WTC11 (cell line): ENCODE results near the gene GPLD1. TPM values are rescaled to one million over a fixed set of nuclear protein-coding genes. Genes with fewer than 3 reads are reported as not detected.
"Not testable (repeated sequence)": the region's sequence is repeated elsewhere in the genome, so short reads cannot be mapped to it uniquely, and the experiment has no call there.

Experiments
- ATAC-seq: fragments of 200-7000 bp; cut with Tn5 transposase; 2 replicates; pipeline ENCODE4 v1.10.0; 2021; ENCODE audit warnings: mild to moderate bottlenecking, moderate library complexity
- CTCF ChIA-PET: fragments of 300-600 bp; sonication (Branson Sonifier 250); formaldehyde crosslinking; loops from one replicate; lab custom pipeline; 2021; ENCODE audit warnings: antibody characterized with exemption; lab: Charles Lee
- POLR2A ChIA-PET: fragments of 350-600 bp; sonication (Branson Sonifier 250); formaldehyde crosslinking; loops from one replicate; lab custom pipeline; 2021; ENCODE audit warnings: antibody characterized with exemption; lab: Charles Lee
- DNase-seq: peaks from one replicate; pipeline ENCODE4 v3.0.0; 2021; ENCODE audit warnings: low spot score
- H3K27ac Mint-ChIP-seq: 2 replicates; pipeline ENCODE4 v1.8.0; 2021; ENCODE audit warnings: mixed read lengths
- H3K27me3 Mint-ChIP-seq: 2 replicates; pipeline ENCODE4 v1.8.0; 2021; ENCODE audit warnings: low read depth, mild to moderate bottlenecking, moderate library complexity, mixed read lengths
- H3K36me3 Mint-ChIP-seq: 2 replicates; pipeline ENCODE4 v1.8.0; 2021; ENCODE audit warnings: mixed read lengths
- H3K4me1 Mint-ChIP-seq: 2 replicates; pipeline ENCODE4 v1.8.0; 2022; ENCODE audit warnings: mixed read lengths
- H3K4me3 Mint-ChIP-seq: 2 replicates; pipeline ENCODE4 v1.8.0; 2021; ENCODE audit warnings: mild to moderate bottlenecking, moderate library complexity, mixed read lengths
- H3K9me3 Mint-ChIP-seq: 2 replicates; pipeline ENCODE4 v1.8.0; 2021; ENCODE audit warnings: mixed read lengths
- CREM ChIP-seq: sonication (generic); formaldehyde crosslinking; IDR thresholded peaks from 2 replicates; pipeline ENCODE4 v1.8.1; 2022; ENCODE audit warnings: mild to moderate bottlenecking, missing genetic modification reagents, moderate library complexity
- ESRRA ChIP-seq: sonication (generic); formaldehyde crosslinking; IDR thresholded peaks from 2 replicates; pipeline ENCODE4 v1.8.1; 2022; ENCODE audit warnings: mild to moderate bottlenecking, missing genetic modification reagents, borderline replicate concordance
- FOXK1 ChIP-seq: sonication (generic); formaldehyde crosslinking; IDR thresholded peaks from 2 replicates; pipeline ENCODE4 v1.8.0; 2022; ENCODE audit warnings: mild to moderate bottlenecking, moderate library complexity, missing genetic modification reagents
- GTF2I ChIP-seq: fragments of 250-450 bp; sonication (Bioruptor Pico); conservative IDR thresholded peaks from 2 replicates; pipeline ENCODE4 v1.4.0; 2021; ENCODE audit warnings: mild to moderate bottlenecking
- HMGA2 ChIP-seq: fragments of 250-450 bp; sonication (Bioruptor Pico); IDR thresholded peaks from 2 replicates; pipeline ENCODE4 v1.4.0; 2021; ENCODE audit warnings: mild to moderate bottlenecking, moderate library complexity
- MXD4 ChIP-seq: fragments of 250-450 bp; sonication (Bioruptor Pico); IDR thresholded peaks from 2 replicates; pipeline ENCODE4 v1.8.0; 2021; ENCODE audit warnings: mild to moderate bottlenecking, moderate library complexity, borderline replicate concordance
- NR2C2 ChIP-seq: sonication (generic); formaldehyde crosslinking; IDR thresholded peaks from 2 replicates; pipeline ENCODE4 v1.8.0; 2022; ENCODE audit warnings: mild to moderate bottlenecking, missing genetic modification reagents
- RORB ChIP-seq: fragments of 250-450 bp; sonication (Bioruptor Pico); IDR thresholded peaks from 2 replicates; pipeline ENCODE4 v1.9.0; 2021; ENCODE audit warnings: mild to moderate bottlenecking
- SOX15 ChIP-seq: fragments of 250-450 bp; sonication (Bioruptor Pico); IDR thresholded peaks from 2 replicates; pipeline ENCODE4 v1.9.0; 2021; ENCODE audit warnings: mild to moderate bottlenecking
- TP53 ChIP-seq: sonication (generic); formaldehyde crosslinking; IDR thresholded peaks from 2 replicates; pipeline ENCODE4 v1.8.1; 2023; ENCODE audit warnings: mild to moderate bottlenecking, missing genetic modification reagents
- ZNF263 ChIP-seq: sonication (generic); formaldehyde crosslinking; IDR thresholded peaks from 2 replicates; pipeline ENCODE4 v1.8.1; 2022; ENCODE audit warnings: low read depth, mild to moderate bottlenecking, moderate library complexity, missing genetic modification reagents
- ZNF396 ChIP-seq: fragments of 250-450 bp; sonication (Bioruptor Pico); IDR thresholded peaks from 2 replicates; pipeline ENCODE4 v1.8.0; 2021; ENCODE audit warnings: mild to moderate bottlenecking, moderate library complexity, borderline replicate concordance
- total RNA-seq: library from RNA; stranded (reverse); gene quantifications from 3 replicates; pipeline ENCODE4 v1.2.3, GENCODE V29; 2021
- TF ChIP-seq, protein P1 (sequence below): fragments of 250-450 bp; sonication (Bioruptor Pico); IDR thresholded peaks from 2 replicates; pipeline ENCODE4 v1.8.0; 2021; ENCODE audit warnings: mild to moderate bottlenecking
- TF ChIP-seq, protein P2 (sequence below): sonication (generic); formaldehyde crosslinking; IDR thresholded peaks from 2 replicates; pipeline ENCODE4 v1.8.1; 2023; ENCODE audit warnings: mild to moderate bottlenecking, missing genetic modification reagents, moderate library complexity
- TF ChIP-seq, protein P3 (sequence below): sonication (generic); formaldehyde crosslinking; conservative IDR thresholded peaks from 2 replicates; pipeline ENCODE4 v1.8.1; 2023; ENCODE audit warnings: mild to moderate bottlenecking, low read depth, missing genetic modification reagents, moderate library complexity
- TF ChIP-seq, protein P4 (sequence below): sonication (generic); formaldehyde crosslinking; IDR thresholded peaks from 2 replicates; pipeline ENCODE4 v1.8.1; 2023; ENCODE audit warnings: mild to moderate bottlenecking, missing genetic modification reagents, borderline replicate concordance
- TF ChIP-seq, protein P5 (sequence below): sonication (generic); formaldehyde crosslinking; IDR thresholded peaks from 2 replicates; pipeline ENCODE4 v1.8.1; 2023; ENCODE audit warnings: mild to moderate bottlenecking, missing genetic modification reagents, moderate library complexity
- TF ChIP-seq, protein P6 (sequence below): fragments of 250-450 bp; sonication (Bioruptor Pico); IDR thresholded peaks from 2 replicates; pipeline ENCODE4 v2.1.2; 2022; ENCODE audit warnings: mild to moderate bottlenecking, moderate library complexity

The GPLD1 gene
- total RNA-seq, 1 experiment from 2014 or later: 8.4 TPM

DNA sequence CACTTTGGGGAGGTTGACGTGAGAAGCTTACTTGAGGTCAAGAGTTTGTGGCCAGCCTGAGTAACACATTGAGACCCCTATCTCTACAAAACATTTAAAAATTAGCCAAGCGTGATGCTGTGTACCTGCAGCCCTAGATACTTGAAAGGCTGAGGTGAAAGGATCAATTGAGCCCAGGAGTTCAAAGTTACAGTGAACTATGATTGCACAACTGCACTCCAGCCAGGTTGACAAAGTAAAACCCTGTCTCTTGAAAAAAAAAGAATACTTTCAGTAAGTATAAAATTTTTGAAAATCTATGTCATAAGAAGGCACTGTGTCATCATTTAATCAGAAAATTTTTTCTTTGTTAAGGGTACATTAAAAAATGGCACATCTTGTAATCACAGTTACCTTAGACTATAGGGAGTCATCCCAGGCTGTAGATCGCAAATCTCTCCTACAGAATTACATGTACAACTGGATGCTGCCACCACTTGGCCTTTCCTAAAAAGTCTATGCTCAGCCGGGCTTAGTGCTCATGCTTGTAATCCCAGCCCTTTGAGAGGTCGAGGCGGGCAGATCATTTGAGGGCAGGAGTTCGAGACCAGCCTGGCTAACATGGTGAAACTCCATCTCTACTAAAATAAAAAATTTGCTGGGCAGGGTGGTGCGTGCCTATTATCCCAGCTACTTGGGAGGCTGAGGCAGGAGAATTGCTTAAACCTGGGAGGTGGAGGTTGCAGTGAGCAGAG is 103.7 kb downstream of the GPLD1 start (continued):
- no peak for TF ChIP-seq HMGA2 (CRISPR knock-in tag)
- TF ChIP-seq CREM (CRISPR knock-in tag): no peak
- TF ChIP-seq MXD4 (CRISPR knock-in tag): no peak
- no peak for TF ChIP-seq ESRRA
- TF ChIP-seq, protein P1, sequence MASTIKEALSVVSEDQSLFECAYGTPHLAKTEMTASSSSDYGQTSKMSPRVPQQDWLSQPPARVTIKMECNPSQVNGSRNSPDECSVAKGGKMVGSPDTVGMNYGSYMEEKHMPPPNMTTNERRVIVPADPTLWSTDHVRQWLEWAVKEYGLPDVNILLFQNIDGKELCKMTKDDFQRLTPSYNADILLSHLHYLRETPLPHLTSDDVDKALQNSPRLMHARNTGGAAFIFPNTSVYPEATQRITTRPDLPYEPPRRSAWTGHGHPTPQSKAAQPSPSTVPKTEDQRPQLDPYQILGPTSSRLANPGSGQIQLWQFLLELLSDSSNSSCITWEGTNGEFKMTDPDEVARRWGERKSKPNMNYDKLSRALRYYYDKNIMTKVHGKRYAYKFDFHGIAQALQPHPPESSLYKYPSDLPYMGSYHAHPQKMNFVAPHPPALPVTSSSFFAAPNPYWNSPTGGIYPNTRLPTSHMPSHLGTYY (CRISPR knock-in tag): no peak
- TF ChIP-seq TP53 (CRISPR knock-in tag): no peak

DNA sequence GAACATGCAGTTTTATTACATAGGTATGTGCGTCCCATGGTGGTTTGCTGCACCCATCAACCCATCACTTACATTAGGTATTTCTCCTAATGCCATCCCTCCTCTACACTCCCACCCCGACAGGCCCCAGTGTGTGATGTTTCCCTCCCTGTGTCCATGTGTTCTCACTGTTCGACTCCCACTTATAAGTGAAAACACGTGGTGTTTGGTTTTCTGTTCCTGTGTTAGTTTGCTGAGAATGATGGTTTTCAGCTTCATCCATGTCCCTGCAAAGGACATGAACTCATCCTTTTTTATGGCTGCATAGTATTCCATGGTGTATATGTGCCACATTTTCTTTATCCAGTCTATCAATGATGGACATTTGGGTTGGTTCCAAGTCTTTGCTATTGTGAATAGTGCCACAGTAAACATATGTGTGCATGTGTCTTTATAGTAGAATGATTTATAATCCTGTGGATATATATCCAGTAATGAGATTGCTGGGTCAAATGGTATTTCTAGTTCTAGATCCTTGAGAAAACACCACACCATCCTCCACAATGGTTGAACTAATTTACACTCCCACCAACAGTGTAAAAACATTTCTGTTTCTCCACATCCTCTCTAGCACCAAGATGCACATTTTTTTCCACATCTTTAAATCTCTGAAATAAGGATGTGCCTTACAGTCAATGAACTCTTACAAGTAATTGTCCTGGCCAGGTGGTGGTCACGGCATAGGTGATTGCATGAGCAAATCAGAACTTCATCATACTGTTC is 104.8 kb downstream of the GPLD1 start:
- ATAC-seq, H3K27me3 Mint-ChIP-seq, DNase-seq, H3K27ac Mint-ChIP-seq, H3K36me3 Mint-ChIP-seq, H3K9me3 Mint-ChIP-seq, H3K4me3 Mint-ChIP-seq, CTCF ChIA-PET, H3K4me1 Mint-ChIP-seq, POLR2A ChIA-PET: not testable (repeated sequence)

DNA sequence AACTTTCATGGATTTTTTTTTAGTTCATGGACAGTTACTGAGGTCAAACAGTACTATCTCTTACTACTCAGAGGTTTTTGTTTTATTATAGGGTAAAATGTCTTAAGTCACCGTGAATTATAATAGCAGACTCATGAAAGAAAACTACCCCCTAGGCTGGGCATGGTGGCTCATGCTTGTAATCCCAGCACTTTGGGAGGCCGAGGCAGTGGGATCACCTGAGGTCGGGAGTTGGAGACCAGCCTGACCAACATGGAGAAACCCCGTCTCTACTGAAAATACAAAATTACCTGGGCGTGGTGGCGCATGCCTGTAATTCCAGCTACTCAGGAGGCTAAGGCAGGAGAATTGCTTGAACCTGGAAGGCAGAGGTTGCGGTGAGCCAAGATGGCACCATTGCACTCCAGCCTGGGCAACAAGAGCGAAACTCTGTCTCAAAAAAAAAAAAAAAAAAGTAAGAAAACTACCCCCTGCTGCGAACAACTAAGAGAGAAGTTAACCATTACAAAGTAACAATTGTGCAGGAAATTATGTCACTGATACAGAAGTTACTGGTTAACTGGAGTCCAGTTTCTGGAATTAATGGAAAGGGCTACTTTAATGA is 106.4 kb downstream of the GPLD1 start:
- H3K36me3 Mint-ChIP-seq, H3K27ac Mint-ChIP-seq, ATAC-seq, H3K27me3 Mint-ChIP-seq, CTCF ChIA-PET, H3K4me3 Mint-ChIP-seq, H3K9me3 Mint-ChIP-seq, POLR2A ChIA-PET, H3K4me1 Mint-ChIP-seq, DNase-seq: not testable (repeated sequence)

DNA sequence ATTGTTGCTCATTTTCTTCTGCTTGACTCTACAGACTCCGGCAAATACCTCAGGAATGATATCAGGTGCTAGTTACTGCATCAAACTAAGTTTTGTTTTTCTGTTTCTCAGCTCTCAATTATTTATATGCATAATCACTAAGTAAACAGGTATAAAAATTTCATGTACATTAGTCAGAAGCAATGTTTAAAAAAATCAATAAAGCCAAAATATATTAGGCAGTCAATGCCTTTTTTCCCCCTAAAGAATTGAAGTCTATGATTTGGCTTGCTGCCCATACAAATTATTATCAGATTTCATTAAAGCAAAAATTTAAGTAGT is 107.2 kb downstream of the GPLD1 start:
- CTCF ChIA-PET: no interaction called here
- Mint-ChIP-seq H3K27me3 (no peaks in the 10 kb centered on the region), H3K4me3 (no peak overlapping the region), H3K4me1 (no peaks in the 10 kb centered on the region), H3K36me3 (peaks cover 3% of the 10 kb centered on the region; the same call in 1 of the 2 replicates), H3K9me3 (no peaks in the 10 kb centered on the region; the same call in 1 of the 2 replicates), H3K27ac (no peak overlapping the region)
- DNase-seq (no peak), ATAC-seq (no peak)
- POLR2A ChIA-PET: interaction anchor here (1.2 kb wide), 1 partner anchor 99 kb away, joined by 3 read pairs; no protein-coding TSS in a partner anchor
- TF ChIP-seq, protein P2, sequence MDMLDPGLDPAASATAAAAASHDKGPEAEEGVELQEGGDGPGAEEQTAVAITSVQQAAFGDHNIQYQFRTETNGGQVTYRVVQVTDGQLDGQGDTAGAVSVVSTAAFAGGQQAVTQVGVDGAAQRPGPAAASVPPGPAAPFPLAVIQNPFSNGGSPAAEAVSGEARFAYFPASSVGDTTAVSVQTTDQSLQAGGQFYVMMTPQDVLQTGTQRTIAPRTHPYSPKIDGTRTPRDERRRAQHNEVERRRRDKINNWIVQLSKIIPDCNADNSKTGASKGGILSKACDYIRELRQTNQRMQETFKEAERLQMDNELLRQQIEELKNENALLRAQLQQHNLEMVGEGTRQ (CRISPR knock-in tag): no peak
- no peak for TF ChIP-seq SOX15 (CRISPR knock-in tag)
- TF ChIP-seq NR2C2 (CRISPR knock-in tag): no peak
- no peak for TF ChIP-seq RORB (CRISPR knock-in tag)
- TF ChIP-seq, protein P3, sequence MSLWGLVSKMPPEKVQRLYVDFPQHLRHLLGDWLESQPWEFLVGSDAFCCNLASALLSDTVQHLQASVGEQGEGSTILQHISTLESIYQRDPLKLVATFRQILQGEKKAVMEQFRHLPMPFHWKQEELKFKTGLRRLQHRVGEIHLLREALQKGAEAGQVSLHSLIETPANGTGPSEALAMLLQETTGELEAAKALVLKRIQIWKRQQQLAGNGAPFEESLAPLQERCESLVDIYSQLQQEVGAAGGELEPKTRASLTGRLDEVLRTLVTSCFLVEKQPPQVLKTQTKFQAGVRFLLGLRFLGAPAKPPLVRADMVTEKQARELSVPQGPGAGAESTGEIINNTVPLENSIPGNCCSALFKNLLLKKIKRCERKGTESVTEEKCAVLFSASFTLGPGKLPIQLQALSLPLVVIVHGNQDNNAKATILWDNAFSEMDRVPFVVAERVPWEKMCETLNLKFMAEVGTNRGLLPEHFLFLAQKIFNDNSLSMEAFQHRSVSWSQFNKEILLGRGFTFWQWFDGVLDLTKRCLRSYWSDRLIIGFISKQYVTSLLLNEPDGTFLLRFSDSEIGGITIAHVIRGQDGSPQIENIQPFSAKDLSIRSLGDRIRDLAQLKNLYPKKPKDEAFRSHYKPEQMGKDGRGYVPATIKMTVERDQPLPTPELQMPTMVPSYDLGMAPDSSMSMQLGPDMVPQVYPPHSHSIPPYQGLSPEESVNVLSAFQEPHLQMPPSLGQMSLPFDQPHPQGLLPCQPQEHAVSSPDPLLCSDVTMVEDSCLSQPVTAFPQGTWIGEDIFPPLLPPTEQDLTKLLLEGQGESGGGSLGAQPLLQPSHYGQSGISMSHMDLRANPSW: no peak
- no peak for TF ChIP-seq ZNF396 (CRISPR knock-in tag)
- TF ChIP-seq, protein P4, sequence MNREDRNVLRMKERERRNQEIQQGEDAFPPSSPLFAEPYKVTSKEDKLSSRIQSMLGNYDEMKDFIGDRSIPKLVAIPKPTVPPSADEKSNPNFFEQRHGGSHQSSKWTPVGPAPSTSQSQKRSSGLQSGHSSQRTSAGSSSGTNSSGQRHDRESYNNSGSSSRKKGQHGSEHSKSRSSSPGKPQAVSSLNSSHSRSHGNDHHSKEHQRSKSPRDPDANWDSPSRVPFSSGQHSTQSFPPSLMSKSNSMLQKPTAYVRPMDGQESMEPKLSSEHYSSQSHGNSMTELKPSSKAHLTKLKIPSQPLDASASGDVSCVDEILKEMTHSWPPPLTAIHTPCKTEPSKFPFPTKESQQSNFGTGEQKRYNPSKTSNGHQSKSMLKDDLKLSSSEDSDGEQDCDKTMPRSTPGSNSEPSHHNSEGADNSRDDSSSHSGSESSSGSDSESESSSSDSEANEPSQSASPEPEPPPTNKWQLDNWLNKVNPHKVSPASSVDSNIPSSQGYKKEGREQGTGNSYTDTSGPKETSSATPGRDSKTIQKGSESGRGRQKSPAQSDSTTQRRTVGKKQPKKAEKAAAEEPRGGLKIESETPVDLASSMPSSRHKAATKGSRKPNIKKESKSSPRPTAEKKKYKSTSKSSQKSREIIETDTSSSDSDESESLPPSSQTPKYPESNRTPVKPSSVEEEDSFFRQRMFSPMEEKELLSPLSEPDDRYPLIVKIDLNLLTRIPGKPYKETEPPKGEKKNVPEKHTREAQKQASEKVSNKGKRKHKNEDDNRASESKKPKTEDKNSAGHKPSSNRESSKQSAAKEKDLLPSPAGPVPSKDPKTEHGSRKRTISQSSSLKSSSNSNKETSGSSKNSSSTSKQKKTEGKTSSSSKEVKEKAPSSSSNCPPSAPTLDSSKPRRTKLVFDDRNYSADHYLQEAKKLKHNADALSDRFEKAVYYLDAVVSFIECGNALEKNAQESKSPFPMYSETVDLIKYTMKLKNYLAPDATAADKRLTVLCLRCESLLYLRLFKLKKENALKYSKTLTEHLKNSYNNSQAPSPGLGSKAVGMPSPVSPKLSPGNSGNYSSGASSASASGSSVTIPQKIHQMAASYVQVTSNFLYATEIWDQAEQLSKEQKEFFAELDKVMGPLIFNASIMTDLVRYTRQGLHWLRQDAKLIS (CRISPR knock-in tag): no peak
- TF ChIP-seq ZNF263 (CRISPR knock-in tag): no peak
- TF ChIP-seq, protein P5, sequence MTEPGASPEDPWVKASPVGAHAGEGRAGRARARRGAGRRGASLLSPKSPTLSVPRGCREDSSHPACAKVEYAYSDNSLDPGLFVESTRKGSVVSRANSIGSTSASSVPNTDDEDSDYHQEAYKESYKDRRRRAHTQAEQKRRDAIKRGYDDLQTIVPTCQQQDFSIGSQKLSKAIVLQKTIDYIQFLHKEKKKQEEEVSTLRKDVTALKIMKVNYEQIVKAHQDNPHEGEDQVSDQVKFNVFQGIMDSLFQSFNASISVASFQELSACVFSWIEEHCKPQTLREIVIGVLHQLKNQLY (CRISPR knock-in tag): no peak
- TF ChIP-seq, protein P6, sequence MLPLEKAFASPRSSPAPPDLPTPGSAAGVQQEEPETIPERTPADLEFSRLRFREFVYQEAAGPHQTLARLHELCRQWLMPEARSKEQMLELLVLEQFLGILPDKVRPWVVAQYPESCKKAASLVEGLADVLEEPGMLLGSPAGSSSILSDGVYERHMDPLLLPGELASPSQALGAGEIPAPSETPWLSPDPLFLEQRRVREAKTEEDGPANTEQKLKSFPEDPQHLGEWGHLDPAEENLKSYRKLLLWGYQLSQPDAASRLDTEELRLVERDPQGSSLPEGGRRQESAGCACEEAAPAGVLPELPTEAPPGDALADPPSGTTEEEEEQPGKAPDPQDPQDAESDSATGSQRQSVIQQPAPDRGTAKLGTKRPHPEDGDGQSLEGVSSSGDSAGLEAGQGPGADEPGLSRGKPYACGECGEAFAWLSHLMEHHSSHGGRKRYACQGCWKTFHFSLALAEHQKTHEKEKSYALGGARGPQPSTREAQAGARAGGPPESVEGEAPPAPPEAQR (CRISPR knock-in tag): no peak
- no peak for TF ChIP-seq GTF2I (CRISPR knock-in tag)
- TF ChIP-seq FOXK1: no peak
